Mucosa of descending colon (tissue), 3 donors: Measurements from ENCODE around the gene PFDN1. TPM values are rescaled to one million over a fixed set of nuclear protein-coding genes. Genes with fewer than 3 reads are reported as not detected.

Experiments used
- ATAC-seq: fragments of 200-7000 bp; cut with Tn5 transposase; one replicate; pipeline ENCODE4 v1.9.1; 2020; ENCODE audit warnings: mild to moderate bottlenecking, moderate library complexity
- DNase-seq, 3 donors: peaks; one replicate each; pipeline ENCODE4 v3.0.0-alpha.2; 2020
- H3K36me3 ChIP-seq: fragments of 200-600 bp; one replicate; pipeline ENCODE4 v1.8.0; 2021; ENCODE audit warnings: low read depth, mild to moderate bottlenecking
- H3K4me1 ChIP-seq: fragments of 200-600 bp; one replicate; pipeline ENCODE4 v1.8.0; 2021; ENCODE audit warnings: low read depth, mild to moderate bottlenecking
- H3K4me3 ChIP-seq: fragments of 200-600 bp; one replicate; pipeline ENCODE4 v1.8.0; 2021; ENCODE audit warnings: mild to moderate bottlenecking
- H3K9me3 ChIP-seq: fragments of 200-600 bp; one replicate; pipeline ENCODE4 v1.8.0; 2021; ENCODE audit warnings: mild to moderate bottlenecking
- intact Hi-C, 2 donors: fragments of 100-400 bp; cut with DNase I in 1 of 2; cut with micrococcal nuclease in 1 of 2; formaldehyde crosslinking; loops; one replicate each; pipeline versions ENCODE4 v1.11.0 to v1.11.1; 2022; cut with DNase I, micrococcal nuclease
- total RNA-seq, 3 donors: library from RNA; stranded (reverse); fragmentation: NEBNext Ultra II Directional in 2 of 3; extraction: Animal tissue kit (Norgen Biotek cat#: 25700) in 2 of 3; gene quantifications; one replicate each; pipeline versions ENCODE4 v1.2.1 to v1.2.4, GENCODE V29; 2021 to 2023
- TF ChIP-seq, protein P1 (sequence below): fragments of 200-600 bp; IDR thresholded peaks from one replicate; pipeline ENCODE4 v1.8.0; 2022; ENCODE audit warnings: antibody characterized with exemption, mild to moderate bottlenecking
- donor health status: DM: no; HTN: no; CAD: no; lungs with moderate emphysema.
- donor health status: DM: no; HTN: no; CAD: no.
- donor health status: DM: no; HTN: yes; CAD: no.

Gene PFDN1
- total RNA-seq, 3 donors from 2014 or later: 33.5 to 48.0 (median 35.9) TPM

DNA sequence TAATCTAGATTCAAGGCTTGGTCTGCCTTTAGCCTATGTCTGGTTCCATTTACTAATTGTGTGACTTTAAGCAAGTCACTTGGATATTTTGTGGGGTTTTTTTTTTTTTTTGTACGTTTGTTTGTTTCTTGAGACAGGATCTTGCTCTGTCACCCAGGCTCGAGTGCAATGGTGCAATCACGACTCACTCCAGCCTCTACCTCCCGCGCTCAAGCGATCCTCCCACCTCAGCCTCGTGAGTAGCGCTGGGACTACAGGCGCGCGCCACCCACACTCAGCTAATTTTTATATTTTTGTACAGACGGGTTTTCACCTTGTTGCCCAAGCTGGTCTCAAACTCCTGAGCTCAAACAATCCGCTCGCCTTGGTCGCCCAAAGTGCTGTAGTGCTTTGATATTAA lies 1.1 kb upstream of the PFDN1 start:
- intact Hi-C loops: no loop called here
- TF ChIP-seq, protein P1, sequence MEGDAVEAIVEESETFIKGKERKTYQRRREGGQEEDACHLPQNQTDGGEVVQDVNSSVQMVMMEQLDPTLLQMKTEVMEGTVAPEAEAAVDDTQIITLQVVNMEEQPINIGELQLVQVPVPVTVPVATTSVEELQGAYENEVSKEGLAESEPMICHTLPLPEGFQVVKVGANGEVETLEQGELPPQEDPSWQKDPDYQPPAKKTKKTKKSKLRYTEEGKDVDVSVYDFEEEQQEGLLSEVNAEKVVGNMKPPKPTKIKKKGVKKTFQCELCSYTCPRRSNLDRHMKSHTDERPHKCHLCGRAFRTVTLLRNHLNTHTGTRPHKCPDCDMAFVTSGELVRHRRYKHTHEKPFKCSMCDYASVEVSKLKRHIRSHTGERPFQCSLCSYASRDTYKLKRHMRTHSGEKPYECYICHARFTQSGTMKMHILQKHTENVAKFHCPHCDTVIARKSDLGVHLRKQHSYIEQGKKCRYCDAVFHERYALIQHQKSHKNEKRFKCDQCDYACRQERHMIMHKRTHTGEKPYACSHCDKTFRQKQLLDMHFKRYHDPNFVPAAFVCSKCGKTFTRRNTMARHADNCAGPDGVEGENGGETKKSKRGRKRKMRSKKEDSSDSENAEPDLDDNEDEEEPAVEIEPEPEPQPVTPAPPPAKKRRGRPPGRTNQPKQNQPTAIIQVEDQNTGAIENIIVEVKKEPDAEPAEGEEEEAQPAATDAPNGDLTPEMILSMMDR: no peak
- H3K4me1 ChIP-seq: peaks cover 4% of the 10 kb centered on the region

DNA sequence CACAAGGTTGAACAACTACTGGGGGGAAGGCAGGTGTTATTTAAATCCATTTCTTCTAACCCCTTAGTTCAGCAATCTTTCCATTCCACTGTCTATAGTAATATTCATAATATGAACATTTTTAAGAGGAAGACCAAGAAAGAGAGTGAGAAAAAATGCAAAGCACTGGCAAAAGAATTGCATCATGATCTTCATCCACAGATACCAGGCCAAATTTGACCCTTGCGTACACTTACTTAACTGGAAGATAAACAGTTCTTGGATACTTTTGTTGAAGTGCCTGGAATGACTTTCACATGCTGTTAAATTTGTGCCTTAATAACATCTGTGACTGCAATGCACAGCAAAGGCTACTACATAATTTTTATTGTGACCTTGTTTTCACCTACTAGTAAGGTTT lies 1.8 kb downstream of the PFDN1 start:
- Histone ChIP-seq H3K4me3 (no peak overlapping the region), H3K9me3 (no peaks in the 10 kb centered on the region), H3K36me3 (no peaks in the 10 kb centered on the region), H3K4me1 (peaks cover 8% of the 10 kb centered on the region)
- intact Hi-C loops: no loop called here
- TF ChIP-seq, protein P1: no peak
- ATAC-seq (no peak), DNase-seq (no peak)

More for the DNA sequence above, 1.1 kb upstream of the PFDN1 start:
- no peaks in the 10 kb centered on the region for H3K9me3 ChIP-seq
- DNase-seq (no peak), ATAC-seq (no peak)
- no peaks in the 10 kb centered on the region for H3K36me3 ChIP-seq
- no peak overlapping the region for H3K4me3 ChIP-seq

DNA sequence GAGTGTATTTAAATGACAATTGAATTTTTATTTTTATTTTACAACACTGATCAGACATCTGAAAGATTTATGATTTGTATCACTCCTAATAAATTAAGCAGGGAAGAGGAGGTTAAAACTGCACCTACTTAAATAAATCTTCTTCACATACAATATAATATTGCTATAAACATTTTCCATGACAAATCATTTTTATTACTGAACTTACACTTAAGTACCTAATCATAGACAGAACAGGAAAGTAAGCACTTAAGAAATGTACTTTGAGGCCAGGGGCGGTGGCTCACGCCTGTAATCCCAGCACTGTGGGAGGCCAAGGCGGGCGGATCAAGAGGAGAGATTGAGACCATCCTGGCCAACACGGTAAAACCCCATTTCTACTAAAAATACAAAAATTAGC lies 3.8 kb downstream of the PFDN1 start:
- H3K4me1 ChIP-seq: peaks cover 8% of the 10 kb centered on the region
- ATAC-seq (no peak), DNase-seq (no peak)
- intact Hi-C loops: no loop called here
- no peaks in the 10 kb centered on the region for H3K9me3 ChIP-seq
- no peak overlapping the region for H3K4me3 ChIP-seq
- TF ChIP-seq, protein P1: no peak
- no peaks in the 10 kb centered on the region for H3K36me3 ChIP-seq

DNA sequence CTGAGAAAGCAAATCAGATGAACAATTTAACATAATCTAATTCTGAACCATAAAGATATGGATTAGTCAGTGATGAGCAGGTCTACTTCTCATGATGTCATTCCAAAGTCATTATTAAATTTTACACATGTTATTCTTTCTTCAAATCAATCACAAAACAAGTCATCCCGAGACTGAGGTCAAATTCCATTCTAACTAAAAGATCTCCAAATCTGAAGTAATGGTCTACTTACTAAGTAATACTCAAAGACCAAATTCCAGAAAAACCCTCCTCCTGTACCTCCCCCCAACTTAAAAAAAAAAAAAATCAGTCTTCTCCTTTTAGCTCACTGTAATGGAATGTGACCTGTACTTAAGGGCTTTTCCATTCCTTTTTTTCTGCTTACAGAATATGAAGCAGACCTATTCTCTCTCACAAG lies 4.7 kb downstream of the PFDN1 start:
- H3K4me1 ChIP-seq: peaks cover 8% of the 10 kb centered on the region
- DNase-seq (no peak), ATAC-seq (no peak)
- H3K36me3 ChIP-seq: no peaks in the 10 kb centered on the region
- H3K9me3 ChIP-seq: no peaks in the 10 kb centered on the region
- H3K4me3 ChIP-seq: no peak overlapping the region
- TF ChIP-seq, protein P1: no peak
- intact Hi-C loops: no loop called here

DNA sequence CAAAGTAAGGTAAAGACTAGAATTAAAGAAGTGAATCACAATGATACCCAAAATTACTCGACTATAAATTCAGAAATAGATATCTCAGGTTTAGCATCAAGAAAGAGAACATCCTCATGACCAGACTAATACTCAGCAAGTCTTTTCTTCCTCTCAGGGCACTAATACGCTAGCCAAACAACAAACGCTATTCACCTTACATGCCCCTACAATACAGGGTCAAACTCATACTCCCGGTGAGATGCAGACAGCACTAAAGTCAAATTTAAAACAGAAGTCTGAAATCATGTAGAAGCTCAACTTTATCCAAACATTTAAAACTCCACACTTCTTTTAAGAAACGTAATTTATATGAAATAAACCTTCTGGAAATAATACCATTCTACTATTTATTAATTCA lies 5.6 kb downstream of the PFDN1 start:
- DNase-seq: no peak
- Histone ChIP-seq H3K9me3 (no peaks in the 10 kb centered on the region), H3K4me1 (peaks cover 8% of the 10 kb centered on the region), H3K4me3 (no peak overlapping the region), H3K36me3 (no peaks in the 10 kb centered on the region)
- no peak for ATAC-seq
- TF ChIP-seq, protein P1: no peak
- intact Hi-C loops: no loop called here

DNA sequence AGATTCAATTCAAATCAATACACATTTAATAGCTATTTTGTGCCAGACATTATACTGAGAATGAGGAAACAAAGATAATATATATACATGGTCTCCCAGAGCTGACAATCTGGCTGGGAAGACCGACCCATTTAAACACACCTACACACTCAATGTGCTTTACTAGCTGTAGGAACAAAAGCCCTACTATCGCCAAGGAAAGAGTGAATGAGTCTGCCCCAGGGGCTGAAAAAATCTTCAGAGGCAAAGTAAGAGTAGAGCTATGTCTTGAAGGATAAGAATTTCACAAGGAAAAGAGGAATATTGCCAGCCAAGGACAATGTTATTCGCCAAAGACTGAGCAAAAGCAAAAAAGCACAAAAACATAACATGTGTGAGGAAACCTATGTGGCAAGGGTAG lies 6.6 kb downstream of the PFDN1 start:
- DNase-seq (no peak), ATAC-seq (no peak)
- intact Hi-C loops: no loop called here
- Histone ChIP-seq H3K9me3 (no peaks in the 10 kb centered on the region), H3K4me1 (peaks cover 8% of the 10 kb centered on the region), H3K36me3 (no peaks in the 10 kb centered on the region), H3K4me3 (no peak overlapping the region)
- TF ChIP-seq, protein P1: no peak
